IPS-15b (cell line): Measurements from ENCODE around the gene MOCS2.

Experiments
- H3K27me3 ChIP-seq: one replicate; pipeline ENCODE4 v1.6.1; 2013; ENCODE audit warnings: low read length; ENCODE audit not compliant: control insufficient read depth, insufficient read depth
- H3K36me3 ChIP-seq: one replicate; pipeline ENCODE4 v1.6.1; 2013; ENCODE audit warnings: low read length; ENCODE audit not compliant: control insufficient read depth, insufficient read depth
- H3K4me1 ChIP-seq: one replicate; pipeline ENCODE4 v1.6.1; 2013; ENCODE audit warnings: mild to moderate bottlenecking, low read length; ENCODE audit not compliant: control insufficient read depth, insufficient read depth
- H3K4me3 ChIP-seq: one replicate; pipeline ENCODE4 v1.5.1; 2013; ENCODE audit warnings: low read depth, low read length
- H3K9ac ChIP-seq: one replicate; pipeline ENCODE4 v1.6.1; 2013; ENCODE audit warnings: low read depth, mild to moderate bottlenecking, low read length
- H3K9me3 ChIP-seq: one replicate; pipeline ENCODE4 v1.6.1; 2013; ENCODE audit warnings: mild to moderate bottlenecking, low read length; ENCODE audit not compliant: control insufficient read depth, insufficient read depth

MOCS2 gene

DNA sequence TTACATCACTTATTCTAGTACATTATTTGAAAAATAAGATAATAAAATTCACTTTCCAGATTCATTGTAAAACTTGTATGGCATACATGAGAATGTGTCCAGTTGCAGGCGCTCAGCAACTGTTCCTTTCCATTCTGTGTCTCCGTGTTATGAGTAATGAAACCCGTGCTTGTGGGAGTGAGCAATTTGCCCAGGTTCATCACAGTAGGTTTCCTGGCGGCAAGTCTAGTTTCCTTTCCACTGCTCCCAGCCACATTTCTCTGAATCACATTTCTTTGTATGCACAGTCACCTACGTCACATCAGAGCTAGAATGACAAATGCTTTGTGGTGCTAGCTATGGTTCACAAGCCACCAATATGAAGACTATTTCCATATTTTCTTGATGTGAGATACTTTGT lies 39.9 kb downstream of the MOCS2 start:
- H3K4me3 ChIP-seq, result no peak overlapping the region
- H3K4me1 ChIP-seq, result no peaks in the 10 kb centered on the region
- no peaks in the 10 kb centered on the region for H3K27me3 ChIP-seq
- no peaks in the 10 kb centered on the region for H3K9me3 ChIP-seq
- no peak overlapping the region for H3K9ac ChIP-seq
- H3K36me3 ChIP-seq, result no peaks in the 10 kb centered on the region

DNA sequence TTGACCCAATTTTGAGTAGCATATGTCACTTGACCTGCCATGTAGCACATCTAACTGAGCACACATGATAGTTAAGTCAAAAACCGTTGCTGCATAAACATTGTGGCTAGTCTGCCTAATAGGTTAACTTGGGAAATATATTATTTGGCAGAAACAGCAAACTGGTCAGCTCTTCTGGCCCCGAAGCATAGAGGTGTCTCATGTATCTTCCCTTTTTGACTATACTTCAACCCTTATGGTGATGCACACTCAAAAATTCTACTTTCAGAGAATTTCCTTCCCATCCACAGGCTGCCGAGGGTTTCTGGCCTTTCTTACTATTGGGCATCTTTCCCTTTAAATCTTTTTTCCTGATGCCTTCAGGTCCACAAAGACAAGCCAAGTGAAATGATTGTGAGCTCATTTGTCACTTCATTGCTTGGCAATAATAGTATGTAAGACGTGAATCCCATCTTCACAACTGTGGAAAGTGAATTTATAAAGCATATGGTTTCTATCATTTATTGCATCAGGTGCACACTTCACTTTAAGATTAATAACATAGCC lies 41.2 kb downstream of the MOCS2 start:
- Histone ChIP-seq H3K27me3 (no peaks in the 10 kb centered on the region), H3K9ac (no peak overlapping the region), H3K36me3 (no peaks in the 10 kb centered on the region), H3K4me1 (no peaks in the 10 kb centered on the region), H3K4me3 (no peak overlapping the region), H3K9me3 (no peaks in the 10 kb centered on the region)

DNA sequence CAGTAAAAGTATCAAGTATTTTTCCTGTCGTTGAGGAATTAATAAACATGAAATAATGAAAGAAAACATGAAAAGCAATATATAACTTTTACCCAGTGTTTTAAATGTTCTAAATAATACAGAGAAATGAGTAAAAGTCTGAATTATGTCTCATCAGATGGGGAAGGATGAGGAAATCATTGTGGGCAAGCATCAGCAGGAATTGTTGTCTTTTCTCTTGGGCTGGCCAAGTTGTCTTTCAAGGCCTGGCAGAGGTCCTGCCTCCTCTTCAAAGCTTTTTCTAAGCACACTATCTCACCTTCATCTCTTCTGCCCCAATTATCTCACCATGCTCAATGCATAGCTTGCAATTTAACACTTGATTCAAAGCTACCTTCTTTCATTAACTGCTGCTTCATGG lies 41.9 kb downstream of the MOCS2 start:
- Histone ChIP-seq H3K9me3 (no peaks in the 10 kb centered on the region), H3K9ac (no peak overlapping the region), H3K36me3 (no peaks in the 10 kb centered on the region), H3K27me3 (no peaks in the 10 kb centered on the region), H3K4me1 (no peaks in the 10 kb centered on the region), H3K4me3 (no peak overlapping the region)

DNA sequence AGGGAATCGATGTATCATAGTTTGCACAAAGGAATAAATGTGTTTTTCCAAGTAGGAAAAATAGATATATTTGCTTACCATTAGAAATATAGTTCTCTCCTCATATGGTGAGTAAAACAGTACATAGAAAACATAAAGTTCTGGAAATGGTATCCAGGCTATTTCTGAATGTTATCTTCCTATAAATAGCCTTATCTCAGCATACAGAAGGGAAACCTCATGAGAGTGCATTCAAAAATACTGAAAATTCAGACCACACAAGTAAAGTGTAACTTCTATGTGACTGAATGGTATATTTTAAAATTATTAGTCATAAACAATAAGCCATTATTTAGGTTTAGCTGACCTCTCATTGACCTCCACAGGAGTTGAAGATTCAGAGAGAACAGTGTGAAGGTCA lies 43.5 kb downstream of the MOCS2 start:
- Histone ChIP-seq H3K9ac (no peak overlapping the region), H3K36me3 (no peaks in the 10 kb centered on the region), H3K9me3 (no peaks in the 10 kb centered on the region), H3K27me3 (no peaks in the 10 kb centered on the region), H3K4me3 (no peak overlapping the region), H3K4me1 (no peaks in the 10 kb centered on the region)

DNA sequence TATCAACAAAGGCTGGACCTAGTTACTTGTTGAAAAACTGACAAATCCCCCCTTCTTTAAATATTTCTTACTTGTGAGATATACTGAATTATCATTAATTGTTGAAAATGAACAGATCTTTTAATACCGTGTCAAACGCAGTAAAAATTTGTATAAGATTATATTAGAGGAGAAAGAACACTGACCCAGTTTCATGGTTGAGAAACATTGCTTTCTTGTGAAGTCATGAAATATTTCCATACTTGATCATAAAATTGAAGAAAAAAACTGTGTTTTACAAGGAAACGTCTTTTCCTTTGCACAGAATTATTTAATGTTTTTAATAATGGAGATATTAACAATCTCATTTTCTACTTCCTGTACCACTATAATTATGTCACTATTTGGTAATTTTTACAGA lies 45.8 kb downstream of the MOCS2 start:
- H3K9ac ChIP-seq, result no peak overlapping the region
- H3K4me1 ChIP-seq, result no peaks in the 10 kb centered on the region
- H3K36me3 ChIP-seq, result no peaks in the 10 kb centered on the region
- no peaks in the 10 kb centered on the region for H3K27me3 ChIP-seq
- no peaks in the 10 kb centered on the region for H3K9me3 ChIP-seq
- H3K4me3 ChIP-seq, result no peak overlapping the region

DNA sequence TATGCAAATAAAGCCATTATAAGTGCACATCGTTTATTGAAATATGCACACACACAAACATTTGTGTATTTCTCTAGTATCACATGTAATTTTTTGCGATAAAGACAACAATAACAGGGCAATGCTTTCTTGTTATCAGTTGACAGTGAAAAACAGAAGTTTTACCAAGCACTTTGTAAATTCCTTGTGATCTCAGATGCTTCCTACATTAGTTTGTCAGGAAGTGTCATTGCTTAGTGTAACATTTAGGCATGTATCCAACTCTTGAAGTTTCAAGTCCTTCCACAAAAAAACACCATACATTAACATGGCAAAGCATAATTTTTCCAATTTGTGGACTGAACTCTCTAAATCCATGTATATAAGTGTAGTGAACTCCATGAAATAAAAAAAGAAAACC lies 46.4 kb downstream of the MOCS2 start:
- Histone ChIP-seq H3K9ac (no peak overlapping the region), H3K4me1 (no peaks in the 10 kb centered on the region), H3K27me3 (no peaks in the 10 kb centered on the region), H3K4me3 (no peak overlapping the region), H3K36me3 (no peaks in the 10 kb centered on the region), H3K9me3 (no peaks in the 10 kb centered on the region)

DNA sequence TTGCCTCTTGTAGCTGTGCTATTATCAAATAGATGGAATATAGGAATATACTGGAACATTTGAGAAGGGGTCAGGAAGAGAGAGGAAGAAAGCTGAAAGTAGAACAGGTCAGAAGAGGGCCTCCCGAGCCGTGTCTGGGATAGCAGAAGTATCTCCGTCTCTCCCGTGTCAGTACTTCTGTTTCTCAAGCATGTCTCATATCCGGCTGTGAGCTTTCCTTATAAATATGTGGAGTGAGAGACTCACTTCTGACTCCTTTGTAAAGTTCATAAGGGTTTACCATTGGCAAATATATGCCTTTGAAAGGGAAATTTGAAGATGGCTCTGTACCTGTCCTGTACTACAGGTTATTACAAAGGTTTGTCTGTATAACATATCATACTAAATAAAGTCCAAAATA lies 50.3 kb downstream of the MOCS2 start:
- no peaks in the 10 kb centered on the region for H3K4me1 ChIP-seq

DNA sequence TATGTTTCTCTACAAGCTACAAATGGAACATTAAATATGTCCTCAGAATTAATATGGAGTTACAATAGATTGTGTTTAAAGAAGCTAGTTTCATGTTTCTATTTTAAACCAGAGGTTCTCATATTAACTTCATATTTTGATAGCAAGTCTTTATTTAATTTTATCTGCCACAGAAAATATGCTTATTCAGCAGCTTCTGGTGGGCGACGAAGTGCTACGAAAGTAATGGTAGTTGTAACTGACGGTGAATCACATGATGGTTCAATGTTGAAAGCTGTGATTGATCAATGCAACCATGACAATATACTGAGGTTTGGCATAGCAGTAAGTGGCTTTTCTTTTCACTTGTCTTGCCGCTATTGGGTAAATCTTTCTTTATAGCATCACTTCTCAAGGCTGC lies 54.2 kb downstream of the MOCS2 start:
- Histone ChIP-seq H3K36me3 (no peaks in the 10 kb centered on the region), H3K27me3 (no peaks in the 10 kb centered on the region), H3K4me3 (no peak overlapping the region), H3K9ac (no peak overlapping the region), H3K4me1 (no peaks in the 10 kb centered on the region), H3K9me3 (no peaks in the 10 kb centered on the region)

More for the DNA sequence above, 50.3 kb downstream of the MOCS2 start:
- Histone ChIP-seq H3K9ac (no peak overlapping the region), H3K36me3 (no peaks in the 10 kb centered on the region), H3K4me3 (no peak overlapping the region), H3K27me3 (no peaks in the 10 kb centered on the region), H3K9me3 (no peaks in the 10 kb centered on the region)

DNA sequence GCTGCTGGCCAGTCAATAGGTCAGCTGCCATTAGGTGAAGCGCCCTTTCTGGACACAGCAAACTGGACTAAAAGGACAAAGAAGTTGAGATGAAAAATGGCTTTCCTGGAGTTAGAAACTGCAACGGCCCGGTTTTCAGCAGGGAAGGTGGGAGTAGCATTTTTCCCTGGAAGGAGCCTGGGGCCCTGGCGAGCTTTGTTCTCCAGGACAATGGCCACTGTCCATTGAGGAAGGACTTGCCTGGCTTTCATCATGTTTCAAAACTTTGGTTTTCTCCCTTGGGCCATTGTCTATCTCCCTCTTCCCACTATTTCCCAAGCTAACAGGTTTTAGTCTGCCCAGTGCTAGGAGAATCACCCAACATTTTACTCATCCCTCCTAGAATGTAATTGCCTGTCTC lies 56.2 kb downstream of the MOCS2 start:
- H3K4me1 ChIP-seq, result no peaks in the 10 kb centered on the region
- no peaks in the 10 kb centered on the region for H3K9me3 ChIP-seq
- H3K36me3 ChIP-seq, result no peaks in the 10 kb centered on the region
- H3K9ac ChIP-seq, result no peak overlapping the region
- H3K4me3 ChIP-seq, result no peak overlapping the region
- no peaks in the 10 kb centered on the region for H3K27me3 ChIP-seq

DNA sequence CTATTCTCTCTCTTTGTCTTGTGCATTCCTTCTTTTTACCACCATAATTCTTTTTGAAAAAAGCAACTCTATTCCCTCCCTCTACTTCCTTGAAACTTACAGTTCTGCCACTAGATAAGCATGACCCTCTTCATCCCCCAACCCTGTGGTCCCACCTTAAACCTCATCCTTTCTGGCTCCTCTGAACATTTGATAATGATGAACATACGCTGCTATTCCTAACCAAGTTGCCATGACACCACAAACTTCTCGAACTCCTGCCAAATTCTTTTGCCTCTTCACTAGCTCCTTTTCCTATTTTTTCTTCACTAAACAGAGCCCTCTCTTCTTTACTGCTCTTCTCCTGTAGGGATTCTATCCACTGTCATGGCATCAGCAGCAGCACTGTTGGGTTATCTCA lies 57.1 kb downstream of the MOCS2 start:
- no peak overlapping the region for H3K9ac ChIP-seq
- no peak overlapping the region for H3K4me3 ChIP-seq
- H3K9me3 ChIP-seq, result no peaks in the 10 kb centered on the region
- no peaks in the 10 kb centered on the region for H3K4me1 ChIP-seq
- H3K27me3 ChIP-seq, result no peaks in the 10 kb centered on the region
- no peaks in the 10 kb centered on the region for H3K36me3 ChIP-seq

DNA sequence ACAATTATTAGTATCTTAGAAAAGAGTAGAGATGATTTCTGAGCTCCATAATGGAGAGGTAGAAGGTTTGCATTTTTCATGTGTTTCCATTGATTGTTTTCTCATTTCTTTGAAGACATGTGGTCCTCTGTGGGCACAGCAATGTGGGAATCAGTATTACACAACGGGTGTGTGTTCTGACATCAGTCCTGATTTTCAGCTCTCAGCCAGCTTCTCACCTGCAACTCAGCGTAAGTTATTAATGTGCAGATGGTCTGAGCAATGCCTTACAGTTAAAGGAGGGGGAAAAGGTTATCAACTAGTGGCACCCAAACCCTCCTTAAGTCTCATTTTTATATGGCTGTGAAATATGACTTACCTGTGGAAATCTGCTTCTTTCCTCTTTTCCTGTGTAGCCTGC lies 61.3 kb downstream of the MOCS2 start:
- no peaks in the 10 kb centered on the region for H3K4me1 ChIP-seq
- H3K9ac ChIP-seq, result no peak overlapping the region

More for the DNA sequence above, 61.3 kb downstream of the MOCS2 start:
- Histone ChIP-seq H3K4me3 (no peak overlapping the region), H3K36me3 (no peaks in the 10 kb centered on the region), H3K9me3 (no peaks in the 10 kb centered on the region), H3K27me3 (no peaks in the 10 kb centered on the region)
